ENCODE results near the gene TP53AIP1. TPM values are rescaled to one million over a fixed set of nuclear protein-coding genes. Genes with fewer than 3 reads are reported as not detected.
"Not testable (repeated sequence)": the region's sequence is repeated elsewhere in the genome, so short reads cannot be mapped to it uniquely, and the experiment has no call there.

The TP53AIP1 gene
- total RNA-seq, 1 experiment from 2014 or later, result 0.07 TPM

- no peak overlapping the region for H3K4me3 ChIP-seq (ENCODE audit: insufficient read depth, low read depth, low read length)
- peaks cover 50% of the 10 kb centered on the region for H3K27me3 ChIP-seq (ENCODE audit: control insufficient read depth, insufficient read depth, low read length)
- no peak for DNase-seq
Observed at GRCh38 chr11:128926000-128926399, 16.7 kb downstream of the TP53AIP1 start.

GRCh38 chr11:128925250-128925600 is 17.4 kb downstream of the TP53AIP1 start:
- Histone ChIP-seq H3K4me3 (ENCODE audit: insufficient read depth, low read depth, low read length) (no peak overlapping the region), H3K27me3 (ENCODE audit: control insufficient read depth, insufficient read depth, low read length) (peaks cover 50% of the 10 kb centered on the region), H3K36me3 (replicated peaks; ENCODE audit: control insufficient read depth, insufficient read depth, low read length) (no peaks in the 10 kb centered on the region)
- DNase-seq, result no peak

More at GRCh38 chr11:128926000-128926399, 16.7 kb downstream of the TP53AIP1 start:
- H3K36me3 ChIP-seq (replicated peaks; ENCODE audit: control insufficient read depth, insufficient read depth, low read length), result no peaks in the 10 kb centered on the region

DNA sequence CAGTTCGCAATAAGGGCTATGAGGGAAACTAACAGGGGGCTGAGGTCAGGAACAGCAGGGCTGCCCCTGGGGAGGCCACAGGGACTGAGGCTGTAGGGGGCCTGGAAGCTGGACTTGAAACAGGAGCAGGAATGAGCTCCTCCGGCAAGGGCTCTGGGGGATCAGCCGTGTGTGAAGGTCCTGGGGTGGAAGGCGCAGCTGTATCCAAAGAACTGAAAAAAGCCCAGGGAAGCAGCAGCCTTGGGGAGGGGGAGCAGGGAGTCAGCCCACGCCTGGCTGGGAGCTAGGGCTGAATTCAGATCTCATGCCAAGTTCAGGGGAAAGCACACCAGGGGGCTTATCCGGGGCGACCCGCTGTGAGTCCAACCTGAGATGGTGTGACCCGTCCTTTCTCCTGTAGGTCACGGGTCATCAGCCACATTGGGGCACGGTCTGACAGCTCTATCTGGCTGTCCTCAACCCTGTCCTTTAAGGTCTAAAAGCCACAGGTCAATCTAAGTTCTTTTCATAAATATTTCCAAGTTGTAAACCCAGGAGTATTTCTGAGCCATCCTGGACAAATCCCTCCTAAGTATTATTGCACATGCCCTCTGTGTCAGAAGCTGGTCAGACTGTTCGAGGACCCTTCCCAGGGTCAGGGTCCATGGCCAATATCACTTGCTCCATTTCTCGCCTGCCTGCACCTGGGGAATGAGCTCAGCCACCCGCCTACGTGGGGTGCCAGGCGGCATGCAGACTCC is 18.0 kb downstream of the TP53AIP1 start:
- DNase-seq, result no peak
- Histone ChIP-seq H3K36me3 (replicated peaks; ENCODE audit: control insufficient read depth, insufficient read depth, low read length) (no peaks in the 10 kb centered on the region), H3K27me3 (ENCODE audit: control insufficient read depth, insufficient read depth, low read length) (peaks cover 47% of the 10 kb centered on the region), H3K4me3 (ENCODE audit: insufficient read depth, low read depth, low read length) (no peak overlapping the region)

GRCh38 chr11:128924104-128924503 is 18.6 kb downstream of the TP53AIP1 start:
- Histone ChIP-seq H3K4me3 (ENCODE audit: insufficient read depth, low read depth, low read length) (no peak overlapping the region), H3K27me3 (ENCODE audit: control insufficient read depth, insufficient read depth, low read length) (peaks cover 43% of the 10 kb centered on the region), H3K36me3 (replicated peaks; ENCODE audit: control insufficient read depth, insufficient read depth, low read length) (no peaks in the 10 kb centered on the region)
- no peak for DNase-seq

DNA sequence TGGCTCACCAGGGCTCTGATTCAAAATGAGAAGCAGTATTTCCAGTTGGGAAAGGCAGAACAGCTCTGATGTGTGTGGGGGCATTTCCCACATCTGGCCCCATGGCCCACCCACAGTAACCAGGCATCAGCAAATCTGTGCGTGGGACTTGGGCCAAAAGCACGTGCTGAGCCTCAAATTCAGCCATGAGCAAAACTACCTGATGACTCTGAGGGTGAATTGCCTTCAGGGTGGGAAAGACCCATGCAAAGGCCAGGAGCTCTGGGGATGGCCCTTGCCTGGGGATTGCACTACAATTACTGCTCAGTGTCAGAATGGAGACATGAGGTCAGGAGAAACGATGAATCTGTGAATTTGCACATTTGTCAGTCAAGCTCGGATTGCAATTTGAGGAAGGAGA is 20.9 kb downstream of the TP53AIP1 start:
- DNase-seq, result no peak
- H3K36me3 ChIP-seq (replicated peaks; ENCODE audit: control insufficient read depth, insufficient read depth, low read length), result no peaks in the 10 kb centered on the region
- H3K27me3 ChIP-seq (ENCODE audit: control insufficient read depth, insufficient read depth, low read length), result peaks cover 24% of the 10 kb centered on the region
- H3K4me3 ChIP-seq (ENCODE audit: insufficient read depth, low read depth, low read length), result no peak overlapping the region

DNA sequence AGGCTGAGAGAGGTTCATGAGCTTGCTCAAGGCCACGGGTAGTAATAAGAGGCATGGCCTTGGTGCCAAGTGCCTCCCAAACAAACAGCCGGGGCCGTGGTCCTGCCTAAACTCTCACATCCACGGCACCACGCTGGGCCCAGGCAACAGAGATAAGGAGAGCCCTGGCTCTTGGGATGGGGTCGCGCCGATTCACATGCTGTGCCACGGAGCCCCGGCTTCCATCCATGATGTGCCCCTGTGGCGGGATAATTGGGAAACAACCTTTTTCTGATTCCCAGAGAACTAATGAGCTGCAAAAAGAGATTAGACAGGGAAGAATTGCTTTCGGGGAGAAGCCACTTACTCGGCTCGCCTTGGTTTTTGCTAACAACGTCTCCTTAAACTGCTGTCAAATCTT is 22.0 kb downstream of the TP53AIP1 start:
- Histone ChIP-seq H3K36me3 (replicated peaks; ENCODE audit: control insufficient read depth, insufficient read depth, low read length) (no peaks in the 10 kb centered on the region), H3K27me3 (ENCODE audit: control insufficient read depth, insufficient read depth, low read length) (peaks cover 15% of the 10 kb centered on the region), H3K4me3 (ENCODE audit: insufficient read depth, low read depth, low read length) (no peak overlapping the region)
- DNase-seq, result no peak

- H3K27me3 ChIP-seq (ENCODE audit: control insufficient read depth, insufficient read depth, low read length), result peaks cover 12% of the 10 kb centered on the region
- not testable (repeated sequence) for H3K36me3 ChIP-seq (replicated peaks; ENCODE audit: control insufficient read depth, insufficient read depth, low read length); DNase-seq; H3K4me3 ChIP-seq (ENCODE audit: insufficient read depth, low read depth, low read length)
Observed at GRCh38 chr11:128919635-128920034, 23.0 kb downstream of the TP53AIP1 start.

DNA sequence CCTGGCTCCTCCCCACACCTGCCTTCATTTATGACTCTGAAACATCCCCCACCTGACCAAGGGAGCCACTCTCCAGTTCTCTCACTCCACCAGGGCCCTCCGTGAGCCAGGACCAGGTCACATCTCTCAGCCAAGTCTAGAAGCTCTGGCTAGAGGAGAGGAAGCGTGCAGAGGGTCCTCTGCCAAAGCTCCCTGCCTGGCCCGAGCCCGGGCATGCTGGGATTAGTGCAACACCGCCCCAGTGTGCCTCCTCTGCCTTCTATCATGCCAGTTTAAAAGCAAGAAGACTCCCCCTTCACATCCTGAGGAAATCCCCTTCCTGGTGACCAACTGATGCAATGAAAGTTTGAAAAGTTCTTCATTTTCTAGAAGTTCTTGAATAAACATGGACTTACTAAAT is 23.5 kb downstream of the TP53AIP1 start:
- Histone ChIP-seq H3K36me3 (replicated peaks; ENCODE audit: control insufficient read depth, insufficient read depth, low read length) (no peaks in the 10 kb centered on the region), H3K27me3 (ENCODE audit: control insufficient read depth, insufficient read depth, low read length) (peaks cover 9% of the 10 kb centered on the region), H3K4me3 (ENCODE audit: insufficient read depth, low read depth, low read length) (no peak overlapping the region)
- DNase-seq, result no peak

GRCh38 chr11:128917144-128917724 is 25.4 kb downstream of the TP53AIP1 start:
- no peak overlapping the region for H3K4me3 ChIP-seq (ENCODE audit: insufficient read depth, low read depth, low read length)
- DNase-seq, result no peak
- no peaks in the 10 kb centered on the region for H3K36me3 ChIP-seq (replicated peaks; ENCODE audit: control insufficient read depth, insufficient read depth, low read length)
- H3K27me3 ChIP-seq (ENCODE audit: control insufficient read depth, insufficient read depth, low read length), result peaks cover 9% of the 10 kb centered on the region

DNA sequence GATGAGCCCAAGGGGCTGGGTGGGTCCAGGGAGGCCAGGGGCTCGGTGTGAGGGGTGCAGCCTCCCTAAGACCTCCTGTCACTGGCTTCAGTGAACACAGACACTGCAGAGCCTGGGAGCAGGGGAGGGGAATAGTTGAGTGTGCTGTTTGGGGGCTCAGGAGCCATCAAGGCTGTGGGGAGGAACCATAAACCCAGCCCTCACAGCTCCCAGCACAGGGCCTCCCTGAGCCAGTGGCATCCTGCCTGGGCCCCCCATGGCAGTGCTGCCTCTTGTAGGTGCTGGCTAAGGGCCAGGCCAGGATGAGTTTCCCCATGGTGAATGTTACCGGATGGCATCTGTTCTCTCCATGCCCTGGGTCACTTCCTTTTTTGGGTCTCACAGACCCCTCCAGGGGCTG is 26.0 kb downstream of the TP53AIP1 start:
- Histone ChIP-seq H3K27me3 (ENCODE audit: control insufficient read depth, insufficient read depth, low read length) (peaks cover 7% of the 10 kb centered on the region; the same call in 1 of the 2 replicates), H3K36me3 (replicated peaks; ENCODE audit: control insufficient read depth, insufficient read depth, low read length) (no peaks in the 10 kb centered on the region), H3K4me3 (ENCODE audit: insufficient read depth, low read depth, low read length) (no peak overlapping the region)
- no peak for DNase-seq

- Histone ChIP-seq H3K4me3 (ENCODE audit: insufficient read depth, low read depth, low read length) (no peak overlapping the region), H3K36me3 (replicated peaks; ENCODE audit: control insufficient read depth, insufficient read depth, low read length) (no peaks in the 10 kb centered on the region), H3K27me3 (ENCODE audit: control insufficient read depth, insufficient read depth, low read length) (peaks cover 7% of the 10 kb centered on the region; the same call in 1 of the 2 replicates)
- DNase-seq, result no peak
Observed at GRCh38 chr11:128916037-128916572, 26.6 kb downstream of the TP53AIP1 start.

- no peak for DNase-seq
- no peak overlapping the region for H3K4me3 ChIP-seq (ENCODE audit: insufficient read depth, low read depth, low read length)
- peaks cover 9% of the 10 kb centered on the region; the same call in 1 of the 2 replicates for H3K27me3 ChIP-seq (ENCODE audit: control insufficient read depth, insufficient read depth, low read length)
- H3K36me3 ChIP-seq (replicated peaks; ENCODE audit: control insufficient read depth, insufficient read depth, low read length), result no peaks in the 10 kb centered on the region
Observed at GRCh38 chr11:128915149-128915521, 27.5 kb downstream of the TP53AIP1 start.

GRCh38 chr11:128914216-128915148 is 28.2 kb downstream of the TP53AIP1 start:
- no peaks in the 10 kb centered on the region for H3K36me3 ChIP-seq (replicated peaks; ENCODE audit: control insufficient read depth, insufficient read depth, low read length)
- H3K4me3 ChIP-seq (ENCODE audit: insufficient read depth, low read depth, low read length), result no peak overlapping the region
- DNase-seq, result peak; percentile 42
- peaks cover 8% of the 10 kb centered on the region; the same call in 1 of the 2 replicates for H3K27me3 ChIP-seq (ENCODE audit: control insufficient read depth, insufficient read depth, low read length)

DNA sequence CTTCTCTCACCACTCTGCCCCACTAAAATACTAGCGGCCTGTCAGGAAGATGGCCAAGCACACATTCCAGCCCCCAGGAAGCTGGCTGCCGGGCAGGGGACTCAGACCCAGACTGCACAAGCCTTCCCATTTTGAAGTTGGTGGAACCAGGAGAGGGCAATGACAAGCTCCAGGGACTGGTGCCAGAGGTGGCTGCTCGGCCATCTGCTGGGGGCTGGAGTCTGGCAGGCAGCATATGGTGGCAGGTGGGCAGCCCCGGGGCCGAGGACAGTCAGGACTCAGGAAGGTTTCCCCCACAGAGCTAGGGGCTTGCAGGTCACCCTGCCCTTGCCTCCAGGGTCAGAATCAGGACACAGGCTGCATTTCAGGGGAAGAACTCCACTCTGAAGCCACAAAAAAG is 28.9 kb downstream of the TP53AIP1 start:
- no peak overlapping the region for H3K4me3 ChIP-seq (ENCODE audit: insufficient read depth, low read depth, low read length)

More for the DNA sequence above, 28.9 kb downstream of the TP53AIP1 start:
- Histone ChIP-seq H3K36me3 (replicated peaks; ENCODE audit: control insufficient read depth, insufficient read depth, low read length) (no peaks in the 10 kb centered on the region), H3K27me3 (ENCODE audit: control insufficient read depth, insufficient read depth, low read length) (peaks cover 8% of the 10 kb centered on the region; the same call in 1 of the 2 replicates)
- DNase-seq, result no peak

Data from H7 (cell line).